Endothelial cell of umbilical vein (primary cell): ENCODE results near the gene NCK2. TPM values are rescaled to one million over a fixed set of nuclear protein-coding genes. Genes with fewer than 3 reads are reported as not detected.

ENCODE experiments used
- BruUV-seq: library from RNA; stranded (reverse); fragments of 400-500 nt; replicated peaks from 2 replicates; lab custom pipeline; 2021; lab: Mats Ljungman, UMichigan
- CTCF ChIA-PET: fragments of 300-600, 350-600 bp; sonication (Branson Sonifier 250); formaldehyde crosslinking; loops from one replicate; lab custom pipeline; 2021; ENCODE audit warnings: antibody characterized with exemption, inconsistent platforms; lab: Charles Lee
- POLR2A ChIA-PET: fragments of 300-600, 350-600 bp; sonication (Branson Sonifier 250); formaldehyde crosslinking; loops from one replicate; lab custom pipeline; 2021; ENCODE audit warnings: antibody characterized with exemption, inconsistent platforms; lab: Charles Lee
- DNase-seq: peaks from one replicate; pipeline ENCODE4 v3.0.0-alpha.2; 2011; ENCODE audit warnings: low read depth, low spot score
- FAIRE-seq: peaks from 2 replicates; lab custom pipeline; 2011; peaks lifted over from hg19 to GRCh38; lab: Jason Lieb, UNC
- H2AFZ ChIP-seq: 2 replicates; pipeline ENCODE4 v1.6.0; 2012; ENCODE audit warnings: low read depth, low read length, control low read depth, inconsistent platforms
- H3K27ac ChIP-seq: 2 replicates; pipeline ENCODE4 v1.5.1; 2011; ENCODE audit warnings: low read depth, mild to moderate bottlenecking, control low read depth, low read length, moderate library complexity; ENCODE audit not compliant: insufficient read depth
- H3K27me3 ChIP-seq, 2 experiments: 2 replicates each; pipeline versions ENCODE4 v1.6.0 to v1.6.1; 2011; ENCODE audit warnings: low read length in 2 of 2, mixed read lengths in 1 of 2; ENCODE audit not compliant: control insufficient read depth in 2 of 2, insufficient read depth in 2 of 2
- H3K36me3 ChIP-seq, 2 experiments: 2 replicates in 1 of 2; 3 replicates in 1 of 2; pipeline ENCODE4 v1.5.1; 2011; ENCODE audit warnings: low read length in 2 of 2, mild to moderate bottlenecking in 1 of 2, moderate library complexity in 1 of 2; ENCODE audit not compliant: control insufficient read depth in 2 of 2, insufficient read depth in 2 of 2; ENCODE audit errors: extremely low read depth in 1 of 2
- H3K4me1 ChIP-seq: 3 replicates; pipeline ENCODE4 v1.5.1; 2011; ENCODE audit warnings: mild to moderate bottlenecking, low read length; ENCODE audit not compliant: control insufficient read depth, insufficient read depth; ENCODE audit errors: extremely low read depth
- H3K4me2 ChIP-seq: 2 replicates; pipeline ENCODE4 v1.6.1; 2011; ENCODE audit warnings: low read length, control low read depth, mixed read lengths; ENCODE audit not compliant: insufficient read depth
- H3K4me3 ChIP-seq, 3 experiments: fragments of 200-600 bp in 1 of 3; sonication (generic), shearing (Covaris generic) in 1 of 3; replicated peaks in 1 of 3; 2 replicates each; pipeline ENCODE4 v1.5.1; 2011 to 2016; ENCODE audit warnings: control low read depth in 3 of 3, low read length in 3 of 3, mild to moderate bottlenecking in 2 of 3, inconsistent platforms in 1 of 3, low read depth in 1 of 3, moderate library complexity in 1 of 3; ENCODE audit not compliant: insufficient read depth in 1 of 3
- H3K79me2 ChIP-seq: 2 replicates; pipeline ENCODE4 v1.6.0; 2012; ENCODE audit warnings: low read length, inconsistent platforms; ENCODE audit not compliant: control insufficient read depth, insufficient read depth
- H3K9ac ChIP-seq: replicated peaks from 2 replicates; pipeline ENCODE3; 2011; ENCODE audit warnings: low read length, control low read depth; ENCODE audit not compliant: insufficient read depth; ENCODE audit errors: extremely low read depth
- H3K9me1 ChIP-seq: replicated peaks from 3 replicates; pipeline ENCODE4 v1.6.0; 2011; ENCODE audit warnings: mild to moderate bottlenecking, low read length; ENCODE audit not compliant: control insufficient read depth, insufficient read depth; ENCODE audit errors: extremely low read depth
- H3K9me3 ChIP-seq: replicated peaks from 2 replicates; pipeline ENCODE4 v1.5.1; 2012; ENCODE audit warnings: low read length, inconsistent platforms; ENCODE audit not compliant: control insufficient read depth, insufficient read depth
- H4K20me1 ChIP-seq: replicated peaks from 2 replicates; pipeline ENCODE3; 2011; ENCODE audit warnings: mild to moderate bottlenecking, low read length; ENCODE audit not compliant: control insufficient read depth, insufficient read depth; ENCODE audit errors: extremely low read depth
- CTCF ChIP-seq, 2 donors: IDR thresholded peaks; 1 replicate in 1 of 2; 2 replicates in 1 of 2; pipeline ENCODE4 v1.5.1; 2011; ENCODE audit warnings: low read length in 2 of 2, mild to moderate bottlenecking in 2 of 2, moderate library complexity in 2 of 2, control low read depth in 1 of 2, inconsistent platforms in 1 of 2, low read depth in 1 of 2; ENCODE audit not compliant: insufficient read depth in 1 of 2; ENCODE audit errors: extremely low read depth in 1 of 2
- EZH2 ChIP-seq: IDR thresholded peaks from 2 replicates; pipeline ENCODE4 v1.6.1; 2012; ENCODE audit warnings: borderline replicate concordance, low read depth, mild to moderate bottlenecking, moderate library complexity, low read length, inconsistent platforms; ENCODE audit not compliant: severe bottlenecking
- FOS ChIP-seq: IDR thresholded peaks from 2 replicates; pipeline ENCODE4 v1.6.1; 2011; ENCODE audit warnings: mild to moderate bottlenecking, low read length, moderate library complexity, borderline replicate concordance; ENCODE audit not compliant: insufficient read depth
- GATA2 ChIP-seq: IDR thresholded peaks from 2 replicates; pipeline ENCODE4 v1.7.0; 2011; ENCODE audit warnings: low read depth, mild to moderate bottlenecking, moderate library complexity, mixed read lengths, low read length; ENCODE audit not compliant: insufficient read length, insufficient read depth
- JUN ChIP-seq: IDR thresholded peaks from 2 replicates; pipeline ENCODE4 v1.6.1; 2011; ENCODE audit warnings: borderline replicate concordance, low read depth; ENCODE audit not compliant: insufficient read length, insufficient read depth
- MAX ChIP-seq: IDR thresholded peaks from 2 replicates; pipeline ENCODE4 v1.6.1; 2011; ENCODE audit not compliant: insufficient read depth, insufficient read length
- MYC ChIP-seq: IDR thresholded peaks from one replicate; pipeline ENCODE4 v1.6.1; 2011; ENCODE audit warnings: mild to moderate bottlenecking, low read depth, low read length
- POLR2A ChIP-seq: IDR thresholded peaks from 2 replicates; pipeline ENCODE4 v1.6.1; 2012; ENCODE audit warnings: low read depth, mild to moderate bottlenecking, control low read depth, low read length
- POLR2AphosphoS5 ChIP-seq: IDR thresholded peaks from 2 replicates; pipeline ENCODE4 v1.6.1; 2012; ENCODE audit warnings: low read depth, mild to moderate bottlenecking, control low read depth, low read length, moderate library complexity; ENCODE audit not compliant: insufficient read depth
- dilution Hi-C: fragments of 300-500 bp; cut with MboI; formaldehyde crosslinking; loops from one replicate; pipeline ENCODE4 v1.15.0; 2019; ENCODE audit warnings: low sequenced_read_pairs; ENCODE audit not compliant: extremely low pct_ligation_motif_present
- intact Hi-C: fragments of 100-400 bp; cut with micrococcal nuclease; formaldehyde crosslinking; loops from one replicate; pipeline ENCODE4 v1.10.0; 2022
- polyA plus RNA-seq, 4 experiments: library from polyadenylated mRNA; depleted of rRNA in 3 of 4; stranded (reverse) in 3 of 4; unstranded in 1 of 4; fragments of >200 nt; gene quantifications; 2 replicates each; pipeline versions ENCODE4 v1.2.1 to v1.2.3, GENCODE V29; 2011 to 2012; ENCODE audit warnings: missing spikeins in 1 of 4
- total RNA-seq: library from RNA; stranded (reverse); gene quantifications from 2 replicates; pipeline ENCODE4 v1.2.3, GENCODE V29; 2021

Gene NCK2
- total and polyA plus RNA-seq, 2 donors (not counting 3 experiments of a cell fraction or from before 2014, with no cell fraction given): 23.8 to 39.1 TPM

- ChIA-PET POLR2A (no interaction called here), CTCF (interaction anchor here (0.6 to 1.3 kb wide), 4 partner anchors 11 to 188 kb away, joined by 3 read pairs; no protein-coding TSS in a partner anchor)
- intact Hi-C loops: no loop called here
- DNase-seq: no peak
- TF ChIP-seq CTCF (IDR thresholded peaks at IDR 0.05; ENCODE audit: extremely low read depth in 1 of 2, insufficient read depth in 1 of 2, low read depth in 1 of 2, low read length in 2 of 2) (no peak), EZH2 (no peak), POLR2A (no peak)
- FAIRE-seq: no peak
- Histone ChIP-seq H3K9ac (no peak overlapping the region), H3K9me1 (no peaks in the 10 kb centered on the region), H2AFZ (no peak overlapping the region), H4K20me1 (peaks cover 4% of the 10 kb centered on the region), H3K4me3 (no peak overlapping the region), H3K4me1 (no peaks in the 10 kb centered on the region), H3K27ac (no peak overlapping the region), H3K27me3 (no peaks in the 10 kb centered on the region), H3K9me3 (no peaks in the 10 kb centered on the region), H3K36me3 (peaks cover 0 to 2% of the 10 kb centered on the region in 2 experiments), H3K79me2 (peaks cover 54% of the 10 kb centered on the region), H3K4me2 (no peak overlapping the region)
- dilution Hi-C loops: no loop called here
- no TSS peak for BruUV-seq
Measured at GRCh38 chr2:105764059-105764458, 19.3 kb downstream of the NCK2 start.

GRCh38 chr2:105765415-105766299 lies 20.9 kb downstream of the NCK2 start:
- Histone ChIP-seq H2AFZ (no peak overlapping the region), H3K9me1 (no peaks in the 10 kb centered on the region), H3K27me3 (no peaks in the 10 kb centered on the region), H3K4me2 (no peak overlapping the region), H3K4me3 (no peak overlapping the region), H3K9me3 (no peaks in the 10 kb centered on the region), H3K27ac (no peak overlapping the region), H3K4me1 (no peaks in the 10 kb centered on the region), H4K20me1 (peaks cover 2% of the 10 kb centered on the region), H3K79me2 (peaks cover 41% of the 10 kb centered on the region), H3K36me3 (peaks cover 0 to 2% of the 10 kb centered on the region in 2 experiments), H3K9ac (no peak overlapping the region)
- POLR2A ChIA-PET: no interaction called here
- dilution Hi-C loops: no loop called here
- DNase-seq (no peak), FAIRE-seq (peak; percentile 4)
- CTCF ChIA-PET: no interaction called here
- intact Hi-C loops: no loop called here
- TF ChIP-seq JUN (no peak), GATA2 (no peak), POLR2AphosphoS5 (no peak), MYC (no peak), EZH2 (no peak), FOS (no peak), CTCF (IDR thresholded peaks at IDR 0.05; ENCODE audit: extremely low read depth in 1 of 2, insufficient read depth in 1 of 2, low read depth in 1 of 2, low read length in 2 of 2) (no peak), MAX (no peak), POLR2A (no peak)
- no TSS peak for BruUV-seq
